Neutrophil (primary cell): ENCODE measurements around the gene EPHA6.

Experiments used
- H3K27ac ChIP-seq: fragments of 200-600 bp; sonication (generic); 2 replicates; pipeline ENCODE4 v1.5.1; 2016; ENCODE audit warnings: mild to moderate bottlenecking, moderate library complexity
- H3K27me3 ChIP-seq: fragments of 200-600 bp; sonication (generic); 2 replicates; pipeline ENCODE4 v1.6.0; 2016; ENCODE audit warnings: mild to moderate bottlenecking
- H3K36me3 ChIP-seq: fragments of 200-600 bp; sonication (generic); 2 replicates; pipeline ENCODE4 v1.5.1; 2017
- H3K4me1 ChIP-seq, 2 experiments: fragments of 200-600 bp in 1 of 2; sonication (generic) in 1 of 2; 1 replicate in 1 of 2; 2 replicates in 1 of 2; pipeline versions ENCODE4 v1.5.1 to v1.6.1; 2013 to 2016; ENCODE audit warnings: low read depth in 1 of 2, low read length in 1 of 2, mild to moderate bottlenecking in 1 of 2, moderate library complexity in 1 of 2; ENCODE audit not compliant: control insufficient read depth in 1 of 2, insufficient read depth in 1 of 2
- H3K4me3 ChIP-seq, 2 experiments: fragments of 200-600 bp in 1 of 2; sonication (generic) in 1 of 2; 1 replicate in 1 of 2; 2 replicates in 1 of 2; pipeline ENCODE4 v1.5.1; 2013 to 2016; ENCODE audit warnings: low read depth in 1 of 2, low read length in 1 of 2, mild to moderate bottlenecking in 1 of 2, moderate library complexity in 1 of 2
- H3K9me3 ChIP-seq: fragments of 200-600 bp; sonication (generic); 2 replicates; pipeline ENCODE4 v1.5.1; 2016
- CTCF ChIP-seq: fragments of 200-600 bp; sonication (generic); IDR thresholded peaks from 2 replicates; pipeline ENCODE4 v1.5.1; 2016; ENCODE audit warnings: antibody characterized with exemption

Gene EPHA6

GRCh38 chr3:97200387-97200786 is 386.0 kb downstream of the EPHA6 start:
- no peak for TF ChIP-seq CTCF
- Histone ChIP-seq H3K4me3 (no peak overlapping the region), H3K36me3 (no peaks in the 10 kb centered on the region)

GRCh38 chr3:97201814-97202213 is 387.4 kb downstream of the EPHA6 start:
- H3K27ac ChIP-seq = no peak overlapping the region
- H3K27me3 ChIP-seq = no peaks in the 10 kb centered on the region
- no peak for TF ChIP-seq CTCF
- no peak overlapping the region for H3K4me3 ChIP-seq
- no peaks in the 10 kb centered on the region for H3K4me1 ChIP-seq
- H3K9me3 ChIP-seq = no peaks in the 10 kb centered on the region
- no peaks in the 10 kb centered on the region for H3K36me3 ChIP-seq

More at GRCh38 chr3:97200387-97200786, 386.0 kb downstream of the EPHA6 start:
- no peaks in the 10 kb centered on the region for H3K9me3 ChIP-seq
- H3K4me1 ChIP-seq = no peaks in the 10 kb centered on the region
- no peaks in the 10 kb centered on the region for H3K27me3 ChIP-seq
- H3K27ac ChIP-seq = no peak overlapping the region

GRCh38 chr3:97228966-97229365 is 414.6 kb downstream of the EPHA6 start:
- Histone ChIP-seq H3K4me3 (no peak overlapping the region), H3K36me3 (no peaks in the 10 kb centered on the region), H3K27me3 (no peaks in the 10 kb centered on the region), H3K27ac (no peak overlapping the region), H3K4me1 (no peaks in the 10 kb centered on the region), H3K9me3 (no peaks in the 10 kb centered on the region)
- no peak for TF ChIP-seq CTCF

- Histone ChIP-seq H3K36me3 (no peaks in the 10 kb centered on the region), H3K4me1 (no peaks in the 10 kb centered on the region), H3K27ac (no peak overlapping the region), H3K9me3 (no peaks in the 10 kb centered on the region), H3K4me3 (no peak overlapping the region), H3K27me3 (no peaks in the 10 kb centered on the region)
- TF ChIP-seq CTCF = no peak
Measured at GRCh38 chr3:97230486-97230885, 416.1 kb downstream of the EPHA6 start.

GRCh38 chr3:97232393-97233034 is 418.1 kb downstream of the EPHA6 start:
- Histone ChIP-seq H3K9me3 (no peaks in the 10 kb centered on the region), H3K27me3 (no peaks in the 10 kb centered on the region), H3K4me1 (no peaks in the 10 kb centered on the region), H3K4me3 (no peak overlapping the region), H3K36me3 (no peaks in the 10 kb centered on the region), H3K27ac (no peak overlapping the region)
- no peak for TF ChIP-seq CTCF
